K562 (cell line): ENCODE results near the gene PEAR1. TPM values are rescaled to one million over a fixed set of nuclear protein-coding genes. Genes with fewer than 3 reads are reported as not detected.
A peak's percentile ranks its signal among the peaks of the same experiment; 100 is the strongest.

Experiments
- MGA ChIP-seq: fragments of 450-650 bp; IDR thresholded peaks from 2 replicates; pipeline ENCODE4 v1.6.1; 2016; ENCODE audit warnings: mild to moderate bottlenecking, moderate library complexity
- polyA plus RNA-seq, 8 experiments: library from polyadenylated mRNA; depleted of rRNA in 4 of 8; stranded (reverse) in 5 of 8; unstranded in 3 of 8; fragments of >200 nt; fragmentation: Nextera tagmentation in 2 of 8; fragmentation: Illumina TruSeq in 1 of 8; extraction: Ambion mirVana in 2 of 8; extraction: Trizol in 1 of 8; gene quantifications; 2 replicates each; pipeline versions ENCODE4 v1.2.1 to v1.2.3, GENCODE V29; 2011 to 2014; ENCODE audit warnings: inconsistent platforms in 1 of 8, missing spikeins in 1 of 8
- total RNA-seq, 7 experiments: library from RNA; depleted of rRNA in 6 of 7; stranded (reverse); fragments of >200 nt in 6 of 7; fragmentation: Illumina TruSeq in 2 of 7; extraction: Trizol in 2 of 7; gene quantifications; 2 replicates each; pipeline versions ENCODE4 v1.2.1 to v1.2.3, GENCODE V29; 2011 to 2021; ENCODE audit warnings: low replicate concordance in 1 of 7
- TF ChIP-seq, protein P1 (sequence below): fragments of 250-450 bp; sonication (Bioruptor Pico); IDR thresholded peaks from 2 replicates; pipeline ENCODE4 v1.4.0; 2020; ENCODE audit warnings: mild to moderate bottlenecking, moderate library complexity
- TF ChIP-seq, protein P2 (sequence below), 2 experiments: fragments of 450-650 bp in 1 of 2; sonication (generic) in 1 of 2; formaldehyde crosslinking in 1 of 2; IDR thresholded peaks; 2 replicates each; pipeline versions ENCODE4 v1.7.1 to v1.9.0; 2016 to 2022; ENCODE audit warnings: inconsistent platforms in 1 of 2, mild to moderate bottlenecking in 1 of 2, missing genetic modification reagents in 1 of 2

Gene PEAR1
- total and polyA plus RNA-seq, 9 of the 15 experiments (the other 6 are each of a cell fraction or from before 2014, with no cell fraction given) = 0.87 to 13.9 (median 6.1) TPM

DNA sequence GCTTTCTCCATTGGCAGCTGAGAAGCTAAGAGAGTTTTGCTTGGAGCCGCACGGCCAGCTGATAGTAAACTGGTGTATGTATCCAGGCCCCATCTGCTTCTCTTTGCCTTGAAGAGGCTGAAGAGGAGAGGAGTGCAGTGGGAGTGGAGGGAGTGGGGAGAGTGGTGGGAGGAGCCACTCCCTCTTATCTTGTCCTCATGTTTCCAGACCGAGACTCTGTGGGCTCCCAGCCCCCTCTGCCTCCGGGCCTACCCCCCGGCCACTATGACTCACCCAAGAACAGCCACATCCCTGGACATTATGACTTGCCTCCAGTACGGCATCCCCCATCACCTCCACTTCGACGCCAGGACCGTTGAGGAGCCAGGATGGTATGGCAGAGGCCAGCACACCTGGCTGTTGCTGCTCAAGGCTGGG, 20.9 kb downstream of the PEAR1 start (continued):
- TF ChIP-seq MGA = peak; percentile 89
- TF ChIP-seq, protein P1, sequence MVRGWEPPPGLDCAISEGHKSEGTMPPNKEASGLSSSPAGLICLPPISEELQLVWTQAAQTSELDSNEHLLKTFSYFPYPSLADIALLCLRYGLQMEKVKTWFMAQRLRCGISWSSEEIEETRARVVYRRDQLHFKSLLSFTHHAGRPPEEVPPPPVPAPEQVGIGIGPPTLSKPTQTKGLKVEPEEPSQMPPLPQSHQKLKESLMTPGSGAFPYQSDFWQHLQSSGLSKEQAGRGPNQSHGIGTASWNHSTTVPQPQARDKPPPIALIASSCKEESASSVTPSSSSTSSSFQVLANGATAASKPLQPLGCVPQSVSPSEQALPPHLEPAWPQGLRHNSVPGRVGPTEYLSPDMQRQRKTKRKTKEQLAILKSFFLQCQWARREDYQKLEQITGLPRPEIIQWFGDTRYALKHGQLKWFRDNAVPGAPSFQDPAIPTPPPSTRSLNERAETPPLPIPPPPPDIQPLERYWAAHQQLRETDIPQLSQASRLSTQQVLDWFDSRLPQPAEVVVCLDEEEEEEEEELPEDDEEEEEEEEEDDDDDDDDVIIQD (CRISPR knock-in tag) = no peak
- TF ChIP-seq, protein P2, sequence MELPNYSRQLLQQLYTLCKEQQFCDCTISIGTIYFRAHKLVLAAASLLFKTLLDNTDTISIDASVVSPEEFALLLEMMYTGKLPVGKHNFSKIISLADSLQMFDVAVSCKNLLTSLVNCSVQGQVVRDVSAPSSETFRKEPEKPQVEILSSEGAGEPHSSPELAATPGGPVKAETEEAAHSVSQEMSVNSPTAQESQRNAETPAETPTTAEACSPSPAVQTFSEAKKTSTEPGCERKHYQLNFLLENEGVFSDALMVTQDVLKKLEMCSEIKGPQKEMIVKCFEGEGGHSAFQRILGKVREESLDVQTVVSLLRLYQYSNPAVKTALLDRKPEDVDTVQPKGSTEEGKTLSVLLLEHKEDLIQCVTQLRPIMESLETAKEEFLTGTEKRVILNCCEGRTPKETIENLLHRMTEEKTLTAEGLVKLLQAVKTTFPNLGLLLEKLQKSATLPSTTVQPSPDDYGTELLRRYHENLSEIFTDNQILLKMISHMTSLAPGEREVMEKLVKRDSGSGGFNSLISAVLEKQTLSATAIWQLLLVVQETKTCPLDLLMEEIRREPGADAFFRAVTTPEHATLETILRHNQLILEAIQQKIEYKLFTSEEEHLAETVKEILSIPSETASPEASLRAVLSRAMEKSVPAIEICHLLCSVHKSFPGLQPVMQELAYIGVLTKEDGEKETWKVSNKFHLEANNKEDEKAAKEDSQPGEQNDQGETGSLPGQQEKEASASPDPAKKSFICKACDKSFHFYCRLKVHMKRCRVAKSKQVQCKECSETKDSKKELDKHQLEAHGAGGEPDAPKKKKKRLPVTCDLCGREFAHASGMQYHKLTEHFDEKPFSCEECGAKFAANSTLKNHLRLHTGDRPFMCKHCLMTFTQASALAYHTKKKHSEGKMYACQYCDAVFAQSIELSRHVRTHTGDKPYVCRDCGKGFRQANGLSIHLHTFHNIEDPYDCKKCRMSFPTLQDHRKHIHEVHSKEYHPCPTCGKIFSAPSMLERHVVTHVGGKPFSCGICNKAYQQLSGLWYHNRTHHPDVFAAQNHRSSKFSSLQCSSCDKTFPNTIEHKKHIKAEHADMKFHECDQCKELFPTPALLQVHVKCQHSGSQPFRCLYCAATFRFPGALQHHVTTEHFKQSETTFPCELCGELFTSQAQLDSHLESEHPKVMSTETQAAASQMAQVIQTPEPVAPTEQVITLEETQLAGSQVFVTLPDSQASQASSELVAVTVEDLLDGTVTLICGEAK (IDR thresholded peaks at IDR 0.05) = no peak
- TF ChIP-seq, protein P2 (CRISPR knock-in tag; IDR thresholded peaks at IDR 0.05) = no peak
